Kidney epithelial cell (primary cell): ENCODE measurements around the gene STUM. TPM values are rescaled to one million over a fixed set of nuclear protein-coding genes. Genes with fewer than 3 reads are reported as not detected.

Source experiments
- DNase-seq: peaks from one replicate; pipeline ENCODE4 v3.0.0-alpha.2; 2010; ENCODE audit warnings: low read depth
- H3K27me3 ChIP-seq: 2 replicates; pipeline ENCODE4 v1.6.0; 2011; ENCODE audit warnings: low read length; ENCODE audit not compliant: control insufficient read depth, insufficient read depth
- H3K36me3 ChIP-seq: 2 replicates; pipeline ENCODE4 v1.5.1; 2011; ENCODE audit warnings: low read length; ENCODE audit not compliant: control insufficient read depth, insufficient read depth
- H3K4me3 ChIP-seq: 2 replicates; pipeline ENCODE4 v1.5.1; 2011; ENCODE audit warnings: low read depth, mild to moderate bottlenecking, control low read depth, low read length
- CTCF ChIP-seq: IDR thresholded peaks from 2 replicates; pipeline ENCODE4 v1.5.1; 2011; ENCODE audit warnings: mild to moderate bottlenecking, moderate library complexity, low read length, control low read depth, inconsistent platforms; ENCODE audit not compliant: insufficient read depth, poor library complexity, severe bottlenecking
- total RNA-seq: library from RNA; depleted of rRNA; stranded (reverse); fragments of >200 nt; gene quantifications from 2 replicates; pipeline ENCODE4 v1.2.3, GENCODE V29; 2015

STUM gene
- total RNA-seq, 1 donor from 2014 or later: 0.04 TPM

GRCh38 chr1:226530591-226530990 is 18.0 kb upstream of the STUM start:
- no peak for TF ChIP-seq CTCF
- DNase-seq: no peak
- Histone ChIP-seq H3K4me3 (no peak overlapping the region), H3K27me3 (peaks cover 7% of the 10 kb centered on the region), H3K36me3 (no peaks in the 10 kb centered on the region)

GRCh38 chr1:226531360-226532093 is 17.0 kb upstream of the STUM start:
- peaks cover 7% of the 10 kb centered on the region for H3K27me3 ChIP-seq

DNA sequence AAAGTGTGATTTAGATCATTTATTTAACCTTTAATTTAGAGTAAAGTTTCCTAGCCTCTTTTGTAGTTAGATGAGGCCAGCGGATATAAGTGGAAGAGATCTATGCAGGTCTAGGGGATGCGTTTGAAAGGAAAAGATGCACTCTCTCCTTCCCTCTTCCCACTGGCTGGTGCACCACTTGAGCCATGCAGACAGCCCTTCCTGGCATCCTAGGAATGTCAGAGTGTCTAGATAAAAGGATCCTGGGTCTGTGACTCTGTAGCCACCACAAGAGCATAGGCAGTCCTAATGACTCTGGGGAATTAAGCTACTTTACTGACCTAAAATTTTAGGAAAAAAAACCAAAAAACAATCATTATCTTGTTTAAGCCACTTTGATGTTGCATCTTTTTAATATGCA is 16.0 kb upstream of the STUM start:
- H3K36me3 ChIP-seq: no peaks in the 10 kb centered on the region
- H3K27me3 ChIP-seq: peaks cover 7% of the 10 kb centered on the region
- TF ChIP-seq CTCF: no peak
- no peak overlapping the region for H3K4me3 ChIP-seq
- no peak for DNase-seq

More at GRCh38 chr1:226531360-226532093, 17.0 kb upstream of the STUM start:
- H3K36me3 ChIP-seq: no peaks in the 10 kb centered on the region
- DNase-seq: no peak
- no peak overlapping the region for H3K4me3 ChIP-seq
- TF ChIP-seq CTCF: no peak

DNA sequence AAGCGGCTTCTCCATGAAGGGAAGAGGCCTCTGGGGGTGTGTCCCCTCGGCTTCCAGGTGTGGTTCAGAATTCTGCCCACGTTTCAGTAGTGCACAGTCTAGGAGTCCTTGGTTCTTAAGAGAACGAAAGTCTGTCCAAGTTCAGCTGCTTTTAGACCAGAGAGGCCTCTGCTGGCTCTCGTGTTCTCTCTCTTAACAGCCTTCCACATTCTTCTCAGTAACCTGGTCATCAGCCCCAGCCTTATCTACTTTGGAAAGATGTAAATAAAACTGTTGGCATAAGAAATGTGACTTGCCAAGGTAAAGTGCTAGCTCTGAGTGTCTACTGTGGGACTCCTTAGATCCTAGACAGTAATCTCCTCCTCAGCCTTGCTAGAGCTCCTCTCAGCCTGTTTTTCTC is 15.3 kb upstream of the STUM start:
- Histone ChIP-seq H3K36me3 (no peaks in the 10 kb centered on the region), H3K27me3 (peaks cover 7% of the 10 kb centered on the region), H3K4me3 (no peak overlapping the region)
- no peak for TF ChIP-seq CTCF
- DNase-seq: no peak

- no peak for TF ChIP-seq CTCF
- no peak for DNase-seq
- Histone ChIP-seq H3K36me3 (no peaks in the 10 kb centered on the region), H3K27me3 (peaks cover 7% of the 10 kb centered on the region), H3K4me3 (no peak overlapping the region)
Observed at GRCh38 chr1:226534098-226534497, 14.5 kb upstream of the STUM start.

- Histone ChIP-seq H3K27me3 (peaks cover 7% of the 10 kb centered on the region), H3K36me3 (no peaks in the 10 kb centered on the region), H3K4me3 (no peak overlapping the region)
- TF ChIP-seq CTCF: no peak
- DNase-seq: no peak
Observed at GRCh38 chr1:226534645-226535044, 13.9 kb upstream of the STUM start.
